Colonic mucosa (tissue), 4 donors: ENCODE measurements around the gene USP28. TPM values are rescaled to one million over a fixed set of nuclear protein-coding genes. Genes with fewer than 3 reads are reported as not detected.
A peak's percentile ranks its signal among the peaks of the same experiment; 100 is the strongest.
"Not testable (repeated sequence)": the region's sequence is repeated elsewhere in the genome, so short reads cannot be mapped to it uniquely, and the experiment has no call there.

Experiments used
- DNase-seq: peaks from one replicate; pipeline ENCODE4 v3.0.0-alpha.2; 2020
- H3K27ac ChIP-seq: fragments of 200-600 bp; one replicate; pipeline ENCODE4 v1.8.0; 2021
- H3K27me3 ChIP-seq: fragments of 200-600 bp; one replicate; pipeline ENCODE4 v1.8.0; 2021
- H3K36me3 ChIP-seq: fragments of 200-600 bp; one replicate; pipeline ENCODE4 v1.8.0; 2021
- H3K4me1 ChIP-seq: fragments of 200-600 bp; one replicate; pipeline ENCODE4 v1.8.0; 2021; ENCODE audit warnings: mild to moderate bottlenecking
- H3K4me3 ChIP-seq: fragments of 200-600 bp; one replicate; pipeline ENCODE4 v1.8.0; 2021
- H3K9ac ChIP-seq, 2 donors: one replicate each; pipeline ENCODE4 v1.7.0; 2013; ENCODE audit warnings: control low read depth in 2 of 2, low read depth in 2 of 2, low read length in 2 of 2
- H3K9me3 ChIP-seq: fragments of 200-600 bp; one replicate; pipeline ENCODE4 v1.8.0; 2021
- intact Hi-C: fragments of 100-400 bp; cut with DNase I; formaldehyde crosslinking; loops from one replicate; pipeline ENCODE4 v1.14.1; 2022
- total RNA-seq, 2 donors: library from RNA; stranded (reverse); fragmentation: NEBNext Ultra II Directional in 1 of 2; extraction: Animal tissue kit (Norgen Biotek cat#: 25700) in 1 of 2; gene quantifications; one replicate each; pipeline ENCODE4 v1.2.1, GENCODE V29; 2021
- TF ChIP-seq, protein P1 (sequence below): fragments of 200-600 bp; IDR thresholded peaks from one replicate; pipeline ENCODE4 v1.8.0; 2022; ENCODE audit warnings: antibody characterized with exemption, mild to moderate bottlenecking
- donor health status: healthy.
- donor health status: DM: no; HTN: no; CAD: no.
- donor health status: DM: no; HTN: no; CAD: no.

Gene USP28
- total RNA-seq, 2 donors from 2014 or later: 25.7 to 35.3 TPM

GRCh38 chr11:113802621-113803020, 72.8 kb downstream of the USP28 start:
- TF ChIP-seq, protein P1, sequence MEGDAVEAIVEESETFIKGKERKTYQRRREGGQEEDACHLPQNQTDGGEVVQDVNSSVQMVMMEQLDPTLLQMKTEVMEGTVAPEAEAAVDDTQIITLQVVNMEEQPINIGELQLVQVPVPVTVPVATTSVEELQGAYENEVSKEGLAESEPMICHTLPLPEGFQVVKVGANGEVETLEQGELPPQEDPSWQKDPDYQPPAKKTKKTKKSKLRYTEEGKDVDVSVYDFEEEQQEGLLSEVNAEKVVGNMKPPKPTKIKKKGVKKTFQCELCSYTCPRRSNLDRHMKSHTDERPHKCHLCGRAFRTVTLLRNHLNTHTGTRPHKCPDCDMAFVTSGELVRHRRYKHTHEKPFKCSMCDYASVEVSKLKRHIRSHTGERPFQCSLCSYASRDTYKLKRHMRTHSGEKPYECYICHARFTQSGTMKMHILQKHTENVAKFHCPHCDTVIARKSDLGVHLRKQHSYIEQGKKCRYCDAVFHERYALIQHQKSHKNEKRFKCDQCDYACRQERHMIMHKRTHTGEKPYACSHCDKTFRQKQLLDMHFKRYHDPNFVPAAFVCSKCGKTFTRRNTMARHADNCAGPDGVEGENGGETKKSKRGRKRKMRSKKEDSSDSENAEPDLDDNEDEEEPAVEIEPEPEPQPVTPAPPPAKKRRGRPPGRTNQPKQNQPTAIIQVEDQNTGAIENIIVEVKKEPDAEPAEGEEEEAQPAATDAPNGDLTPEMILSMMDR: no peak
- Histone ChIP-seq H3K4me1 (no peaks in the 10 kb centered on the region), H3K27ac (no peak overlapping the region), H3K27me3 (no peaks in the 10 kb centered on the region), H3K4me3 (no peak overlapping the region), H3K9me3 (no peaks in the 10 kb centered on the region), H3K36me3 (peaks cover 4% of the 10 kb centered on the region), H3K9ac (no peak overlapping the region)
- DNase-seq: no peak
- intact Hi-C loops: no loop called here

DNA sequence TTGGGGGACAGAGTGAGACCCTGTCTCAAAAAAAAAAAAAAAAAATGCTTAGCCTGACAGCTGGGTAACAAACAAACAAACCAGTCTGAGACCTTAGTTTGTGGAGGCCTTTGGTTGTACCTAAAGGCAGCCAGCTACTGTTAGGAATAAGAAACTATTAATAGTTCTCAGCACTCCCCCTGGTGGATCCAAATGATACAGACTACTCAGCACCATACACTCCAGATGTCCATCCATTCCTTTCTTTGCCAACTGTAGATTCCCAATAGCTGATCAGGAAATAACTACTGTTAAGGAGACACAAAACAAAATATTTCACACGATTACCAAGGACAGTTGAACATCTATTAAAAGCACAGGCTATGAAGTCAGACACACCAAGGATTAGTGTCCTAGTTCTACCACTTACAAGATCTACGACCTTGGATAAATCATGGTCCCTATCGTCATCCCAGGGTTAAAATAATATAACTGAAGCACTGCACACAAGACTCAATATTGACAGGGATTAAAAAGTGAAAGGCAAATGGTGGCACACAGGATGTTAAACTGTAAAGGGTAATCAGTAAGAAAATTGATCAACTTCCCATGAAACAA, 78.6 kb downstream of the USP28 start:
- Histone ChIP-seq H3K27me3 (no peaks in the 10 kb centered on the region), H3K4me1 (no peaks in the 10 kb centered on the region), H3K36me3 (no peaks in the 10 kb centered on the region), H3K4me3 (no peak overlapping the region), H3K27ac (no peak overlapping the region), H3K9ac (no peak overlapping the region), H3K9me3 (no peaks in the 10 kb centered on the region)
- intact Hi-C loops: no loop called here
- DNase-seq: peak; percentile 24
- TF ChIP-seq, protein P1: peak; percentile 56

GRCh38 chr11:113789675-113790320, 85.6 kb downstream of the USP28 start:
- intact Hi-C loops: no loop called here
- no peak for DNase-seq
- no peaks in the 10 kb centered on the region for H3K9me3 ChIP-seq
- H3K36me3 ChIP-seq: no peaks in the 10 kb centered on the region
- H3K27ac ChIP-seq: no peak overlapping the region
- H3K27me3 ChIP-seq: no peaks in the 10 kb centered on the region
- no peak overlapping the region for H3K9ac ChIP-seq
- TF ChIP-seq, protein P1: no peak
- H3K4me3 ChIP-seq: no peak overlapping the region
- H3K4me1 ChIP-seq: no peaks in the 10 kb centered on the region

DNA sequence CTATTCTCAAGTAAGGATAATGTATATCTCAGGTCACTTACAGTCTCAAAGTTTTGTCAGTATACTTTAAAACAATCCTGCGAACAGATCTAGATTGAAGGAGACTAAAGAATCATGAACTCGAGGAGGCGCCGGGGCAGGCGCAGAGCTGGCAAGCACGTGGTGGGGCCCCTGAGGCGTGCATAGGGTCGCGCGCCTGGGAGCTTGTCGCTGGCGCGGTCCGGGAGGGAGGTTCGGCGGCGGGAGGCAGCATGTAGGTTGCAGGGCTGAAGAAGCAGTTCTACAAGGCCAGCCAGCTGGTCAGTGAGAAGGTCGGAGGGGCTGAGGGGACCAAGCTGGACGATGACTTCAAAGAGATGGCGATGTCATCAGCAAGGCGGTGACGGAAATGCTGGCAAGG, 86.4 kb downstream of the USP28 start:
- H3K27me3 ChIP-seq, H3K9ac ChIP-seq, H3K4me3 ChIP-seq, H3K4me1 ChIP-seq, H3K9me3 ChIP-seq, H3K27ac ChIP-seq, DNase-seq, H3K36me3 ChIP-seq, intact Hi-C loops: not testable (repeated sequence)

DNA sequence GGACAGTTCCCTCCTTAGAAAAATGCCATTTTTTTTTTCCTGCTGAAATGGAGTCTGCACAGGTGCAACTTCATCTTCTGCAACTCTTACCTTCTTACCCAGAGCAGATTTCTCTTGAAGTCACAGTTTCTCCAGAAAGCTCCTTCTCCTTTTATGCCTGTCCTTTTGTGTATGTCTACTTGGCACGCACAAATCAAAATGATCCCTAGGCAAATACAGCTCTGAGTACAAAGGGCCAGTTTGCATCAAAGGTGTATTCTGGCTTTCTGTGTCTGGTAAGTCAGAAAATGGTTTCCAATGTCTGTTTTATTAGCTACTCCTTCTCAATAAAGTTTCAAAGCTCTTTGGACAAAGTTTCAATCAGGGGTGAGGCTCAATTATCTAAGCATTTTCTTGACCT, 93.2 kb downstream of the USP28 start:
- Histone ChIP-seq H3K9me3 (no peaks in the 10 kb centered on the region), H3K9ac (no peak overlapping the region), H3K36me3 (no peaks in the 10 kb centered on the region), H3K27me3 (no peaks in the 10 kb centered on the region), H3K4me1 (no peaks in the 10 kb centered on the region), H3K27ac (no peak overlapping the region), H3K4me3 (no peak overlapping the region)
- TF ChIP-seq, protein P1: no peak
- intact Hi-C loops: no loop called here
- DNase-seq: no peak

DNA sequence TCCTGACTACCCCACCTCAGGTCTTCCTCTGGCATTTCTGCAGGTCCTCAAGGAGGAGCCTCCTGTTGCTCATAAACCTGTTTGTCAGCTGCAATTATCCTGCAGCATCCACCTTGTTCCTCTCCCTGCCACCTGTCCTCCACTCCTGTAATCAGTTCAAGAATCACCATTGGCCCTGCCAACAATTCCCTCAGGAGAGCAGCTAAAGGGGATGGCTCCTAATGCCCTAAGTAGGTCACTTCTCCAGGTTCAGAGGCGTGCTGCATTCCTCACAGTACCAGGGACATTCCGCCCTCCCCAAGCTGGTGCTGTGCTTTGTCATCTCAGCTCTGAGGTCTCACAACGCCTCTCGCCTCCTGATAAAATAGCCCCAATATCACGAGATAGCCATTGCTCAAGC, 93.7 kb downstream of the USP28 start:
- H3K27ac ChIP-seq: no peak overlapping the region
- TF ChIP-seq, protein P1: no peak

More for the DNA sequence above, 93.7 kb downstream of the USP28 start:
- Histone ChIP-seq H3K27me3 (no peaks in the 10 kb centered on the region), H3K4me1 (no peaks in the 10 kb centered on the region), H3K9ac (no peak overlapping the region), H3K9me3 (no peaks in the 10 kb centered on the region), H3K4me3 (no peak overlapping the region), H3K36me3 (no peaks in the 10 kb centered on the region)
- intact Hi-C loops: no loop called here
- no peak for DNase-seq
